GM21717 (cell line): Measurements from ENCODE around the gene ZNF124.
"Not testable (repeated sequence)": the region's sequence is repeated elsewhere in the genome, so short reads cannot be mapped to it uniquely, and the experiment has no call there.

Source experiments
- ATAC-seq: cut with Tn5 transposase; IDR thresholded peaks from one replicate; pipeline ENCODE4 v1.9.1; 2021; ENCODE audit warnings: mild to moderate bottlenecking, moderate library complexity; ENCODE audit not compliant: unreplicated experiment

ZNF124 gene

DNA sequence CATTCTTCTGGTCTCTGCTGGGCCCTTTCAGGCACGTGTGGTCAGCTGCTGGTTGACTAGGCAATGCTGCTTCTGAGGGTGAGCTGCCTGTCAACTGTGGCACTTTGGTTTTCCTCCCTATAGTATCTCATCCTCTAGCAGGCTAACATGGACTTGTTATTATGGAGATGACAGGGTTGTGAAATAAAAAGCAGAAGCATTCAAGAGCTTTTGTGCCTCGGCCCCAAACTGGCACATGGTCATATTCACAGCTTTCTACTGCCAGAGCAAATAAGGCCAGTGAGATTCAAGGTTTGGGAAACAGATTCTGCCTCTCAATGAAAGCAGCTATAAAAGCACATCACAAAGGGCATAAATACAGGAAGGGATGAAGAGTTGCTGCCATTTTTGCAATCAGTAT, 1.6 kb upstream of the ZNF124 start:
- ATAC-seq = no peak

- no peak for ATAC-seq
Observed at GRCh38 chr1:247172996-247173395, 1.2 kb upstream of the ZNF124 start.

DNA sequence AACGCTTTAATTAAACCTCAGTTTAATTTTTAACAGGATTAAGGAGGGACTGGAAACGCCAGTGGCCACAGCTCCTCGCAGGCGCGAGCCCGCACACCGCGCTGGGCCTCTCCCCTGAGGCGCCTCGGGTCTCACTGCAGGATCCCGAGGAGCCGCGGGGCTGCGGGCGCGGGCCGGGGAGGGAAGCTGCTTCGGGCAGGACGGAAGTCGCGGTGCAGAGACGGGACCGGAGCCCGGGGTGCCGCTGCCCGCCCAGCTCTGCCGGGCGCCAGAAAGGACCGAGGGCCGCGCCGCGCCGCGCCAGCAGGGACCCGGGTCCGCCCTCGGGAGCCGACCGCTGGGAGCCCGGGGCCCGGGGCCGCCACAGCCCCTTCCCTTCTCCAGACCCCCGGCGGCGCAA, 377 bp downstream of the ZNF124 start:
- ATAC-seq = peak; percentile 70

GRCh38 chr1:247165674-247166073, 6.1 kb downstream of the ZNF124 start:
- no peak for ATAC-seq

DNA sequence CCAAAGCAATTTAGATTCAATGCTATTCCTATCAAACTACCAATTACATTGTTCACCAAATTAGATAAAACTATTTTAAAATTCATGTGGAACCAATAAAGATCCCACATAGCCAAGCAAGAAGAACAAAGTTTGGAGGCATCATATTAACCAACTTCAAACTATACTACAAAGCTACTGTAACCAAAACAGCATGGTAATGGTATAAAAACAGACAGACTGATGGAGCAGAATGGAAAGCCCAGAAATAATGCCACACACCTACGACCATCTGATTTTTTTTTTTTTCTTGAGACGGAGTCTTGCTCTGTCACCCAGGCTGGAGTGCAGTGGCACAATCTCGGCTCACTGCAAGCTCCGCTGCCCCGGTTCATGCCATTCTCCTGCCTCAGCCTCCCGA, 7.1 kb downstream of the ZNF124 start:
- ATAC-seq = no peak

- no peak for ATAC-seq
Observed at GRCh38 chr1:247156787-247157232, 15.0 kb downstream of the ZNF124 start.

- ATAC-seq = no peak
Observed at GRCh38 chr1:247147781-247148180, 24.0 kb downstream of the ZNF124 start.

DNA sequence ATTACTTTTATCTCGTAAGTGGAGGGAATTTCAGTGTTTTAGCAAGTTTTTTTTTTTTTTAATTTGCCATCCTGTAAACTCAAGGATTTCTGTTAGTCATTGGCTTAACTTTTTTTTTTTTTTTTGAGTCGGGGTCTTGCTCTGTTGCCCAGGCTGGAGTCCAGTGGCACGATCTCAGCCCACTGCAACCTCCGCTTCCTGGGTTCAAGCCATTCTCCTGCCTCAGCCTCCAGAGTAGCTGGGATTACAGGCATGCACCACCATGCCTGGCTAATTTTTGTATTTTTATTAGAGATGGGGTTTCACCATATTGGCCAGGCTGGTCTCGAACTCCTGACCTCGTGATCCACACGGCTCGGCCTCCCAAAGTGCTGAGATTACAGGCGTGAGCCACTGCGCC, 24.7 kb downstream of the ZNF124 start:
- not testable (repeated sequence) for ATAC-seq

DNA sequence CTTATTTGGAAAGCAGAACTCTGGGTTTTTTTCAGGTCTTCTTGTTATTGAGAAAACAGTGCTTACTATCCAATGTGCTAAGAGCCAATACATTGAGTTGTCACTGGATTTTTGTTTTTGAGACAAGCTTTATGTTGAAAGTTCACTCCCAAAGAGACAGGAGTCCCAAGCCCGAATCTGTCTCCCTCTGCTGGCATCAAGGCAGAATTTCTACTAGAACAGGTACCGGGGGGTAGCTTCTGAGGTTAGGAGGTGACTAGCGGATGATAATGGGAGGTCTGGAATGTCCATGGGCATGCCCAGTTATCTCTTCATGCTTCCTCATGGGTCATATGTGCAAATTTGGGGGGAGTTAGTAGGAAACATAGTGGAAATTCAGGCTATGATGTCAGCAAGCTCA, 25.1 kb downstream of the ZNF124 start:
- no peak for ATAC-seq

GRCh38 chr1:247145279-247145678, 26.5 kb downstream of the ZNF124 start:
- ATAC-seq = no peak

GRCh38 chr1:247139557-247139956, 32.3 kb downstream of the ZNF124 start:
- not testable (repeated sequence) for ATAC-seq

DNA sequence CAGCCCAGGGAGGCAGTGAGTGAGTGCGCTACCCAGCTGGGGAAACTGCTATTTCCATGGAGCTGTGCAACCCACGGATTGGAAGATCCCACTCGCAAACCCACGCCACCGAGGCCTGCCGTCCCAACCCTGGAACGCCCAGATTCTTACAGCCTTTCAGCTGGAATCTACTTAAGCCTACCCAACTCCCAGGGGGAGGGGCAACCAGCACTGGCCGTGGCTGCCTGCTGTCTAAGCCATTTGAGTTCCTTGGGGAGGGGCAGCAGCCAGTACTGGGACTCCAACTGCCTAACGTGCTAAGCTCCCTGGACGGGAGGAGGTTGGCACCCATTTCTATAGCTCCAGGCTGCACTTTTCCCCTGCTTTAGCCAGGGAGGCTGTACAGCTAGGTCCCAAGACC, 40.6 kb downstream of the ZNF124 start:
- no peak for ATAC-seq

- not testable (repeated sequence) for ATAC-seq
Observed at GRCh38 chr1:247127519-247128282, 44.1 kb downstream of the ZNF124 start.

DNA sequence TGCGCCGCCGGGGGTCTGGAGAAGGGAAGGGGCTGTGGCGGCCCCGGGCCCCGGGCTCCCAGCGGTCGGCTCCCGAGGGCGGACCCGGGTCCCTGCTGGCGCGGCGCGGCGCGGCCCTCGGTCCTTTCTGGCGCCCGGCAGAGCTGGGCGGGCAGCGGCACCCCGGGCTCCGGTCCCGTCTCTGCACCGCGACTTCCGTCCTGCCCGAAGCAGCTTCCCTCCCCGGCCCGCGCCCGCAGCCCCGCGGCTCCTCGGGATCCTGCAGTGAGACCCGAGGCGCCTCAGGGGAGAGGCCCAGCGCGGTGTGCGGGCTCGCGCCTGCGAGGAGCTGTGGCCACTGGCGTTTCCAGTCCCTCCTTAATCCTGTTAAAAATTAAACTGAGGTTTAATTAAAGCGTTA, 45.2 kb downstream of the ZNF124 start:
- peak; percentile 73 for ATAC-seq

GRCh38 chr1:247126166-247126565, 45.7 kb downstream of the ZNF124 start:
- peak; percentile 99 for ATAC-seq

DNA sequence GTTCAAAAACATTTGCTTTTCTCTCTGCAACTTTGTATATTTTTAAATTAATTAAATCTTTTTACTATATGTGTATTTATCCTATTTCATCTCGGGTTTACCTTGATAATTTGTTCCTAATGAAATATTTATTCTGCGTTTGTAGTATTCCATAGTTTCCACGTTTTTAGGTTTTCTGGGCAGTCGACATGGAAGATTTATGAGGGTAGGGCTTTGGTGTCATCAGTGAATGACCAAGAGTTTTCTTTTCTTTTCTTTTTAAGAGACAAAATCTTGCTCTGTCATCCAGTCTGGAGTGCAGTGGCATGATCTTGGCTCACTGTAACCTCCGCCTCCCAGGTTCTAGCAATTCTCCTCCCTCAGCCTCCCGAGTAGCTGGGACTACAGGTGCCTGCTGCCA, 50.4 kb downstream of the ZNF124 start:
- no peak for ATAC-seq

DNA sequence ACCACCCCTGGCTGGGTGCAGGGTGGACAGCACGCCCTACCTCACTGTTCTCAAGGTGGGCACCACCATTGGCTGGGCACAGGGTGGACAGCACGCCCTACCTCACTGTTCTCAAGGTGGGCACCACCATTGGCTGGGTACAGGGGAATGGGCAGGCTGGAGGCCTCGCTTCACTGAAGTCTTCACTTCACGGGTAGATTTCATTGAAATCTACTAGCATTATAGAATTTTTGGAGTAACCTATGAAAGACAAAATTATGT, 51.5 kb downstream of the ZNF124 start:
- ATAC-seq = not testable (repeated sequence)

GRCh38 chr1:247119600-247120407, 52.0 kb downstream of the ZNF124 start:
- no peak for ATAC-seq

- no peak for ATAC-seq
Observed at GRCh38 chr1:247118946-247119446, 52.8 kb downstream of the ZNF124 start.

- no peak for ATAC-seq
Observed at GRCh38 chr1:247115545-247115944, 56.3 kb downstream of the ZNF124 start.

- ATAC-seq = no peak
Observed at GRCh38 chr1:247115141-247115510, 56.7 kb downstream of the ZNF124 start.
